ENCODE data around the gene CCDC33. TPM values are rescaled to one million over a fixed set of nuclear protein-coding genes. Genes with fewer than 3 reads are reported as not detected.

The CCDC33 gene
- total and polyA plus RNA-seq, 12 donors = not detected

- no peak overlapping the region for H3K27ac ChIP-seq
- no peaks in the 10 kb centered on the region for H3K36me3 ChIP-seq
- no peak overlapping the region for H3K4me3 ChIP-seq
- peak; percentile 71 to 90 (median 83) for TF ChIP-seq CTCF (IDR thresholded peaks at IDR 0.05)
- WGBS, 2 donors = 17 to 18% methylated on average over 9 of the region's 9 CpGs
- ATAC-seq (peak in 7 of 8 donors; percentile 52 to 75 (median 59)), DNase-seq (peak; percentile 74 to 80)
- H3K27me3 ChIP-seq = peaks cover 0 to 23% (median 0%) of the 10 kb centered on the region in 7 donors
- no peaks in the 10 kb centered on the region for H3K9me3 ChIP-seq
- peaks cover 7 to 31% (median 16%) of the 10 kb centered on the region in 9 donors for H3K4me1 ChIP-seq
- intact Hi-C loops (cut with DNase I) = loop anchor here (2.0 to 10.0 kb wide), 9 partner anchors 64 to 580 kb away; partner anchors contain the start of gene RPP25 (in 1 of the 10)
These were observed 139.2 kb downstream of the CCDC33 start for GRCh38 chr15:74375303-74375693.

GRCh38 chr15:74376226-74376625, 140.1 kb downstream of the CCDC33 start:
- H3K4me1 ChIP-seq = peaks cover 7 to 31% (median 16%) of the 10 kb centered on the region in 9 donors
- no peaks in the 10 kb centered on the region for H3K9me3 ChIP-seq
- DNase-seq = no peak
- 82 to 95% methylated on average over 1 of the region's 1 CpG for WGBS, 2 donors
- no peak overlapping the region for H3K27ac ChIP-seq
- no peaks in the 10 kb centered on the region for H3K36me3 ChIP-seq
- no peak for ATAC-seq
- no peak for TF ChIP-seq CTCF (IDR thresholded peaks at IDR 0.05)
- intact Hi-C loops (cut with DNase I) = loop anchor here in 6 of 10 donors (5.0 to 10.0 kb wide), 5 partner anchors 106 to 579 kb away; partner anchors contain the start of gene RPP25 (in 1 of the 6)
- peaks cover 0 to 23% (median 0%) of the 10 kb centered on the region in 7 donors for H3K27me3 ChIP-seq
- no peak overlapping the region for H3K4me3 ChIP-seq

GRCh38 chr15:74376825-74377581, 140.9 kb downstream of the CCDC33 start:
- no peak overlapping the region for H3K4me3 ChIP-seq
- no peaks in the 10 kb centered on the region for H3K9me3 ChIP-seq
- DNase-seq (no peak), ATAC-seq (no peak)
- TF ChIP-seq CTCF (IDR thresholded peaks at IDR 0.05) = no peak
- H3K4me1 ChIP-seq = peaks cover 7 to 32% (median 16%) of the 10 kb centered on the region in 9 donors
- H3K36me3 ChIP-seq = no peaks in the 10 kb centered on the region
- H3K27ac ChIP-seq = no peak overlapping the region
- 87 to 88% methylated on average over 6 of the region's 6 CpGs for WGBS, 2 donors
- peaks cover 0 to 20% (median 0%) of the 10 kb centered on the region in 7 donors for H3K27me3 ChIP-seq
- intact Hi-C loops (cut with DNase I) = loop anchor here in 6 of 10 donors (5.0 to 10.0 kb wide), 5 partner anchors 105 to 578 kb away; partner anchors contain the start of gene RPP25 (in 1 of the 6)

- 82 to 87% methylated on average over 15 of the region's 15 CpGs for WGBS, 2 donors
- Histone ChIP-seq H3K4me1 (peaks cover 7 to 36% (median 16%) of the 10 kb centered on the region in 9 donors), H3K9me3 (no peaks in the 10 kb centered on the region), H3K27ac (no peak overlapping the region), H3K27me3 (peaks cover 0 to 9% (median 0%) of the 10 kb centered on the region in 7 donors), H3K36me3 (no peaks in the 10 kb centered on the region), H3K4me3 (no peak overlapping the region)
- ATAC-seq (no peak), DNase-seq (no peak)
- no peak for TF ChIP-seq CTCF (IDR thresholded peaks at IDR 0.05)
- intact Hi-C loops (cut with DNase I) = loop anchor here in 6 of 10 donors (5.0 to 10.0 kb wide), 5 partner anchors 104 to 577 kb away; partner anchors contain the start of gene RPP25 (in 1 of the 6)
These were observed 142.0 kb downstream of the CCDC33 start for GRCh38 chr15:74377831-74378766.

Data from heart right ventricle (tissue), 16 donors.